ENCODE results near the gene ANO2.

Gene ANO2

GRCh38 chr12:5718073-5718472 is 227.0 kb downstream of the ANO2 start:
- H3K4me2 ChIP-seq (ENCODE audit: low read length) = no peak overlapping the region
- no peak overlapping the region for H3K27ac ChIP-seq (ENCODE audit: low read depth, low read length)
- H3K9me2 ChIP-seq (replicated peaks; ENCODE audit: control insufficient read depth, low read length) = no peaks in the 10 kb centered on the region
- H3K4me1 ChIP-seq (ENCODE audit: control insufficient read depth, low read length) = no peaks in the 10 kb centered on the region
- no peaks in the 10 kb centered on the region for H3F3A ChIP-seq (ENCODE audit: control insufficient read depth, insufficient read depth)
- no peaks in the 10 kb centered on the region for H3K36me3 ChIP-seq (ENCODE audit: control insufficient read depth, low read length)
- no peaks in the 10 kb centered on the region for H3K9me3 ChIP-seq (ENCODE audit: control insufficient read depth, insufficient read depth, low read length)
- H3K27me3 ChIP-seq (ENCODE audit: control insufficient read depth, low read length) = peaks cover 13% of the 10 kb centered on the region; the same call in 1 of the 2 replicates
- TF ChIP-seq CTCF (IDR thresholded peaks at IDR 0.05; ENCODE audit: low read depth, low read length, poor library complexity, severe bottlenecking) = no peak
- no peak for TF ChIP-seq EZH2phosphoT487 (IDR thresholded peaks at IDR 0.05; ENCODE audit: borderline replicate concordance, low read length)
- H3K79me2 ChIP-seq (ENCODE audit: control insufficient read depth, low read length) = no peaks in the 10 kb centered on the region
- H4K20me1 ChIP-seq (ENCODE audit: control insufficient read depth, insufficient read depth, low read depth, low read length) = no peaks in the 10 kb centered on the region
- no peak overlapping the region for H3K4me3 ChIP-seq (ENCODE audit: low read length)

- peaks cover 13% of the 10 kb centered on the region; the same call in 1 of the 2 replicates for H3K27me3 ChIP-seq (ENCODE audit: control insufficient read depth, low read length)
- no peaks in the 10 kb centered on the region for H3F3A ChIP-seq (ENCODE audit: control insufficient read depth, insufficient read depth)
- H4K20me1 ChIP-seq (ENCODE audit: control insufficient read depth, insufficient read depth, low read depth, low read length) = no peaks in the 10 kb centered on the region
- TF ChIP-seq EZH2phosphoT487 (IDR thresholded peaks at IDR 0.05; ENCODE audit: borderline replicate concordance, low read length) (no peak), CTCF (IDR thresholded peaks at IDR 0.05; ENCODE audit: low read depth, low read length, poor library complexity, severe bottlenecking) (no peak)
- no peak overlapping the region for H3K27ac ChIP-seq (ENCODE audit: low read depth, low read length)
- H3K9me2 ChIP-seq (replicated peaks; ENCODE audit: control insufficient read depth, low read length) = no peaks in the 10 kb centered on the region
- H3K4me3 ChIP-seq (ENCODE audit: low read length) = no peak overlapping the region
- no peak overlapping the region for H3K4me2 ChIP-seq (ENCODE audit: low read length)
- no peaks in the 10 kb centered on the region for H3K9me3 ChIP-seq (ENCODE audit: control insufficient read depth, insufficient read depth, low read length)
- no peaks in the 10 kb centered on the region for H3K4me1 ChIP-seq (ENCODE audit: control insufficient read depth, low read length)
- H3K79me2 ChIP-seq (ENCODE audit: control insufficient read depth, low read length) = no peaks in the 10 kb centered on the region
- no peaks in the 10 kb centered on the region for H3K36me3 ChIP-seq (ENCODE audit: control insufficient read depth, low read length)
These were observed 228.1 kb downstream of the ANO2 start for GRCh38 chr12:5716976-5717375.

GRCh38 chr12:5716201-5716600 is 228.9 kb downstream of the ANO2 start:
- no peak for TF ChIP-seq CTCF (IDR thresholded peaks at IDR 0.05; ENCODE audit: low read depth, low read length, poor library complexity, severe bottlenecking)
- H3K27ac ChIP-seq (ENCODE audit: low read depth, low read length) = no peak overlapping the region
- peaks cover 13% of the 10 kb centered on the region; the same call in 1 of the 2 replicates for H3K27me3 ChIP-seq (ENCODE audit: control insufficient read depth, low read length)
- H3K79me2 ChIP-seq (ENCODE audit: control insufficient read depth, low read length) = no peaks in the 10 kb centered on the region
- H3K9me2 ChIP-seq (replicated peaks; ENCODE audit: control insufficient read depth, low read length) = no peaks in the 10 kb centered on the region
- H3F3A ChIP-seq (ENCODE audit: control insufficient read depth, insufficient read depth) = no peaks in the 10 kb centered on the region
- no peaks in the 10 kb centered on the region for H3K9me3 ChIP-seq (ENCODE audit: control insufficient read depth, insufficient read depth, low read length)
- no peak overlapping the region for H3K4me3 ChIP-seq (ENCODE audit: low read length)
- H3K4me1 ChIP-seq (ENCODE audit: control insufficient read depth, low read length) = no peaks in the 10 kb centered on the region
- no peaks in the 10 kb centered on the region for H4K20me1 ChIP-seq (ENCODE audit: control insufficient read depth, insufficient read depth, low read depth, low read length)
- no peak overlapping the region for H3K4me2 ChIP-seq (ENCODE audit: low read length)
- H3K36me3 ChIP-seq (ENCODE audit: control insufficient read depth, low read length) = no peaks in the 10 kb centered on the region

- no peaks in the 10 kb centered on the region for H3K9me2 ChIP-seq (replicated peaks; ENCODE audit: control insufficient read depth, low read length)
- no peaks in the 10 kb centered on the region for H3K4me1 ChIP-seq (ENCODE audit: control insufficient read depth, low read length)
- H4K20me1 ChIP-seq (ENCODE audit: control insufficient read depth, insufficient read depth, low read depth, low read length) = no peaks in the 10 kb centered on the region
- H3F3A ChIP-seq (ENCODE audit: control insufficient read depth, insufficient read depth) = no peaks in the 10 kb centered on the region
- H3K36me3 ChIP-seq (ENCODE audit: control insufficient read depth, low read length) = no peaks in the 10 kb centered on the region
- H3K27ac ChIP-seq (ENCODE audit: low read depth, low read length) = no peak overlapping the region
- H3K4me2 ChIP-seq (ENCODE audit: low read length) = no peak overlapping the region
- H3K9me3 ChIP-seq (ENCODE audit: control insufficient read depth, insufficient read depth, low read length) = no peaks in the 10 kb centered on the region
- H3K27me3 ChIP-seq (ENCODE audit: control insufficient read depth, low read length) = peaks cover 10% of the 10 kb centered on the region; the same call in 1 of the 2 replicates
- H3K79me2 ChIP-seq (ENCODE audit: control insufficient read depth, low read length) = no peaks in the 10 kb centered on the region
- TF ChIP-seq CTCF (IDR thresholded peaks at IDR 0.05; ENCODE audit: low read depth, low read length, poor library complexity, severe bottlenecking) (no peak), EZH2phosphoT487 (IDR thresholded peaks at IDR 0.05; ENCODE audit: borderline replicate concordance, low read length) (no peak)
- H3K4me3 ChIP-seq (ENCODE audit: low read length) = no peak overlapping the region
These were observed 230.0 kb downstream of the ANO2 start for GRCh38 chr12:5715021-5715420.

Measured in DOHH2 (cell line).